ENCODE data around the gene ADCY10.

Gene ADCY10

DNA sequence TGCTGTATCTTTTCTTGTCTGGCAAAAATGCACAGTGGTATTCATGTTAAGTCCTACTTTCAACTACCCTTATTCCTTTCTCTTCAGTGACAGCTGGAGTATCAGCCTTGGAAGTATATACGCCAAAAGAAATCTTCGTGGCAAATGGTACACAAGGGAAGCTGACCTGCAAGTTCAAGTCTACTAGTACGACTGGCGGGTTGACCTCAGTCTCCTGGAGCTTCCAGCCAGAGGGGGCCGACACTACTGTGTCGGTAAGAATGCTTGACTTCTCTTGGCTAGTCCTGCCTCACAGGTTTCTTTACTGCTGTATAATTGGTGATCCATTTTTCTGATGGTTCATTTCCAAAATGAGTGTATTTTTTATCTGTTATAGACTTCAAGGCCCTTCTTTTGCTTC, 148.4 kb downstream of the ADCY10 start:
- TF ChIP-seq, protein P1, sequence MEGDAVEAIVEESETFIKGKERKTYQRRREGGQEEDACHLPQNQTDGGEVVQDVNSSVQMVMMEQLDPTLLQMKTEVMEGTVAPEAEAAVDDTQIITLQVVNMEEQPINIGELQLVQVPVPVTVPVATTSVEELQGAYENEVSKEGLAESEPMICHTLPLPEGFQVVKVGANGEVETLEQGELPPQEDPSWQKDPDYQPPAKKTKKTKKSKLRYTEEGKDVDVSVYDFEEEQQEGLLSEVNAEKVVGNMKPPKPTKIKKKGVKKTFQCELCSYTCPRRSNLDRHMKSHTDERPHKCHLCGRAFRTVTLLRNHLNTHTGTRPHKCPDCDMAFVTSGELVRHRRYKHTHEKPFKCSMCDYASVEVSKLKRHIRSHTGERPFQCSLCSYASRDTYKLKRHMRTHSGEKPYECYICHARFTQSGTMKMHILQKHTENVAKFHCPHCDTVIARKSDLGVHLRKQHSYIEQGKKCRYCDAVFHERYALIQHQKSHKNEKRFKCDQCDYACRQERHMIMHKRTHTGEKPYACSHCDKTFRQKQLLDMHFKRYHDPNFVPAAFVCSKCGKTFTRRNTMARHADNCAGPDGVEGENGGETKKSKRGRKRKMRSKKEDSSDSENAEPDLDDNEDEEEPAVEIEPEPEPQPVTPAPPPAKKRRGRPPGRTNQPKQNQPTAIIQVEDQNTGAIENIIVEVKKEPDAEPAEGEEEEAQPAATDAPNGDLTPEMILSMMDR (IDR thresholded peaks at IDR 0.05; ENCODE audit: low read depth, low read length, missing control alignments) = no peak
- DNase-seq (ENCODE audit: low read depth) = no peak
- no peak overlapping the region for H3K4me3 ChIP-seq (ENCODE audit: low read depth, low read length)

DNA sequence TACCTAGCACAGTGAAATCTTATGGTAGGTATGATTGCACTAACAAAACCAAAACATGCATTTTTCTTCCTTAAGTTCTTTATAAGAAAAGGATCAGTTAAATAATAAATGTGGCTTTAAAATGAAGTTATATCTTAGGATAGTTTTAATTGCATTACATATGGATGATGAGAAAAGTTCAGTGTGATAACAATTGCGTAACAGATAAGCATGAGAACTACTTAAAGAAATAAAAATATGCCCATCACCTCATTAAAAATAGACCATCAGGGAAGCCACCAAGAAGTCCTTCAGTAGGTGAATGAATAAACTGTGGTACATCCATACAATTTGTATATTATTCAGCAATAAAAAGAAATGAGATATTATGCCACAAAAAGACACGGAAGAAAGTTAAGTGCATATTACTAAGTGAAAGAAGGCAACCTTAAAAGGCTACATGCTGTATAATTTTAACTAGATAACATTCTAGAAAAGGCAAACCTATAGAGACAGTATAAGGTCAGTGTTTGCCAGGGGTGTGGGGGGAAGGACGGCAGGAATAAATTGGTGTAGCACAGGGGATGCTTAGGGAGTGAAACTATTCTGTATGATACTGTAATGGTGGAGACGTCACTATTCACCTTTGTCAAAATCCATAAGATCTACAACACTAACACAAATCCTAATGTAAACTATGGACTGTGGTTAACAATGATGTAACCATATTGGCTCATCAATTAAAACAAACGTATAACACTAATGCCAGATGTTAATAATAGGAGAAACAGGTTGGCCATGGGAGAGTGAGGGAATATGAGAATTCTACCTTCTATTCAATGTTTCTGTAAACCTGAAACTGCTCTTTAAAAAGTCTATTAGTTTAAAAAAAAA, 149.2 kb downstream of the ADCY10 start:
- no peak overlapping the region for H3K4me3 ChIP-seq (ENCODE audit: low read depth, low read length)
- TF ChIP-seq, protein P1 (IDR thresholded peaks at IDR 0.05; ENCODE audit: low read depth, low read length, missing control alignments) = no peak
- no peak for DNase-seq (ENCODE audit: low read depth)

DNA sequence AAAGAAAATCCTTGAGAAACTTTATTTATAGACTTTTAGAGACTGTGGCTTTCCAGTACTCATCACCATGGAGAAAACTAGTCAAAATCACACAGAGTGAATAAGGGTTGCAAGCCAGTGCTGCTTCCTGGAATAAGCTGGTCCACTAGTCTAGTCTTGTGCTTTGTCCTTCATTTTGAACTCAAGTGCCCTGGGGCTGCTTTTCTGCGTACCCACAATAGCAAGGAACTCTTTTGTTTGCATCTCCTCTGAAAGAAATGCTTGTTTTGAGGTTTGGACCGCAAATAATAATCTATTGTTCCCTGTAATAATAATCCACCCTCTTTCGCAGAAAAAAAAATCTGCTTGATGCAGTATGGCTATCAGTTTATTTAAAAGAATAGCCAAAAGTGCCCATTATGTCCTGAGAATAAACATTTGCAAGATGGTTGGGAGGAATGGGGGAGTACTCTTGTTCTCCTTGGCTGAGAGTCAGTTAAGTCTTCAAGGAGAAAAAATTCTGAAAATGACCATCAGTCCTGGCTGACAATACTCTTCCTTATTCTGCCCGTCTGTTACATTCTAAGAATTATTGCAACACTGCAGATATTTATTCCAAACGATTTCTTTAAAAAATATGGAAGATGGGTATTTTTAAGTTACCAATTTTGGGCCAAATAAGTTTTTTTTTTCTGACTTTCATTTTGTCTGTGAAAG, 150.3 kb downstream of the ADCY10 start:
- no peak for DNase-seq (ENCODE audit: low read depth)
- TF ChIP-seq, protein P1 (IDR thresholded peaks at IDR 0.05; ENCODE audit: low read depth, low read length, missing control alignments) = no peak

DNA sequence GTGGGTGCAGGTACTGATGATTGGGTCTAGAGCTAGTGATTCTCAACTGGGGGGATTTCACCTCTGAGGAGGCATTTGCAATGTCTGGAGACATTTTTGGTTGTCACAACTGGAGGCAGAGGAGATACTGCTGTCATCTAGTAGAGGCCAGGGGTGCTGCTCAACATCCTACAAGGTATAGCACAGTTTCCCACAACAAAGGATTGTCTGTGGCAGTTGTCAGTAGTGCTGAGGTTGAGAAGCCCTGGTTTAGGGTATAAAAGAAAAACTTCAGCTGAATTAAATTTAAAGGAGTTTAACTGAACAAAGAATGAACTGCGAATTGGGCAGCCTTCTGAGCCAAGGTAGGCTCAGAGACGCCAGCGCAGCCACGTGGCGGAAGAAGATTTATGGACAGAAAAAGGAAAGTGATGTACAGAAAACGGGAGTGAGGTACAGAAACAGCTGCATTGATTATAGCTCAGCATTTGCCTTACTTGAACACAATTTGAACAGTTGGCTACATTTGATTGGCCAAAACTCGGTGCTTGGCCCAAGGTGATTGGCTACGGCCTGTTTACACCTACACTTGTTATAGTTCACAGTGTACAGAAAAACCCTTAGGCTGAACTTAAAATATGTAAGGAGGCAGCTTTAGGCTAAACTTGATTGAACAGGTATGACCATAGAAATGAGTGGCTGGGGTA, 151.7 kb downstream of the ADCY10 start:
- H3K4me3 ChIP-seq (ENCODE audit: low read depth, low read length) = no peak overlapping the region
- TF ChIP-seq, protein P1 (IDR thresholded peaks at IDR 0.05; ENCODE audit: low read depth, low read length, missing control alignments) = no peak

More for the DNA sequence above, 150.3 kb downstream of the ADCY10 start:
- no peak overlapping the region for H3K4me3 ChIP-seq (ENCODE audit: low read depth, low read length)

DNA sequence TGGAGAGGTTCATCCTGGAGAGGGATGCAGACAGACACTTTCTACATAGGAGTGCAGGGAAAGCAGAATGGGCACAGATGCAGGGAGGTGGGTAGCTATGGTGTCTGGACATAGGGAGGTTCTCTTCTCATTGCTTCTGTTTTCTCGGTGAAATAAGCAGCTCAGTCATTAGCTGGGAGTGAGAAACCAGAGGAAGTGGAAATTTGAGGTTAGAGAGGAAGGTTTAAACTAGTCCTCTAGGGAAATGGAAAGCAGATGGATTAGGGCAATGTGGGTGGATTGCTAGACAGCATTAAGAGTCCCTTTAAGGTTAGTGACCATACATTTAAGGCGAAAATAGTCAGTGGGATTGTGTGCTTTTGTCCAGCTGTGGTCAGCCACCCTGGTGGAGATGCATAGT, 152.5 kb downstream of the ADCY10 start:
- H3K4me3 ChIP-seq (ENCODE audit: low read depth, low read length) = no peak overlapping the region
- no peak for DNase-seq (ENCODE audit: low read depth)
- TF ChIP-seq, protein P1 (IDR thresholded peaks at IDR 0.05; ENCODE audit: low read depth, low read length, missing control alignments) = no peak

More for the DNA sequence above, 151.7 kb downstream of the ADCY10 start:
- no peak for DNase-seq (ENCODE audit: low read depth)
